ENCODE measurements around the gene HNRNPUL1. TPM values are rescaled to one million over a fixed set of nuclear protein-coding genes. Genes with fewer than 3 reads are reported as not detected.

The HNRNPUL1 gene
- total RNA-seq, 2 experiments from 2014 or later = 332 to 340 TPM

GRCh38 chr19:41238244-41238643 is 25.9 kb upstream of the HNRNPUL1 start:
- POLR2A ChIA-PET = no interaction called here
- no peaks in the 10 kb centered on the region for H3K9me3 Mint-ChIP-seq (ENCODE audit: insufficient read depth)
- no peak overlapping the region for H3K4me3 Mint-ChIP-seq
- ATAC-seq (no peak), DNase-seq (no peak)
- H3K36me3 Mint-ChIP-seq (ENCODE audit: low read depth) = no peaks in the 10 kb centered on the region
- no peaks in the 10 kb centered on the region for H3K4me1 Mint-ChIP-seq (ENCODE audit: low read depth)
- peaks cover 5% of the 10 kb centered on the region for H3K27me3 Mint-ChIP-seq (ENCODE audit: low read depth)
- H3K27ac Mint-ChIP-seq = no peak overlapping the region
- CTCF ChIA-PET = no interaction called here

GRCh38 chr19:41239363-41239762 is 24.8 kb upstream of the HNRNPUL1 start:
- POLR2A ChIA-PET = no interaction called here
- CTCF ChIA-PET = no interaction called here
- no peak overlapping the region for H3K27ac Mint-ChIP-seq
- ATAC-seq (no peak), DNase-seq (no peak)
- no peaks in the 10 kb centered on the region for H3K9me3 Mint-ChIP-seq (ENCODE audit: insufficient read depth)
- H3K27me3 Mint-ChIP-seq (ENCODE audit: low read depth) = peaks cover 5% of the 10 kb centered on the region
- no peak overlapping the region for H3K4me3 Mint-ChIP-seq
- no peaks in the 10 kb centered on the region for H3K36me3 Mint-ChIP-seq (ENCODE audit: low read depth)
- H3K4me1 Mint-ChIP-seq (ENCODE audit: low read depth) = no peaks in the 10 kb centered on the region

DNA sequence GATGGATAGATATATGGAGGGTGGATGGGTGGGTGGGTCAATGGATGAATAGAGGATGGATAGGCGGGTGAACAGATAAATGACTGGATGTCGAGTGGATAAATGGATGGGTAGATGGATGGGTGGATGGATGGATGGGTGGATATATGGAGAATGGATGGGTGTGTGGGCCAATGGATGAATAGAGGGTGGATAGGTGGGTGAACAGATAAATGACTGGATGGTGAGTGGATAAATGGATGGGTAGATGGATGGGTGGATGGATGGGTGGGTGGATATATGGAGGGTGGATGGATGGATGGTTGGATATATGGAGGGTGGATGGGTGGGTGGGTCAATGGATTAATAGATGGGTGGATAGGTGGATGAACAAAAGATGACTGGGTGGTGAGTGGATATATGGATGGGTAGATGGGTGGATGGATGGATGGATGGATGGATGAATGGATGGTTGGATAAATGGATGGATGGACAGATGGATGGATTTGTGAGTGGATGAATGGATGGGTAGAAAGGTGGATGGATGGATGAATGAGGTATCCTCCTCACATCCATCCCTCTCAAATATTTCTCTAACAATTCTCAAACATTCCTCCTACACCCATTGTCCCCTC is 24.1 kb upstream of the HNRNPUL1 start:
- no peak overlapping the region for H3K27ac Mint-ChIP-seq
- no peak overlapping the region for H3K4me3 Mint-ChIP-seq
- H3K27me3 Mint-ChIP-seq (ENCODE audit: low read depth) = peaks cover 5% of the 10 kb centered on the region
- H3K9me3 Mint-ChIP-seq (ENCODE audit: insufficient read depth) = no peaks in the 10 kb centered on the region
- ChIA-PET POLR2A (no interaction called here), CTCF (no interaction called here)
- no peaks in the 10 kb centered on the region for H3K4me1 Mint-ChIP-seq (ENCODE audit: low read depth)
- ATAC-seq (no peak), DNase-seq (no peak)
- H3K36me3 Mint-ChIP-seq (ENCODE audit: low read depth) = no peaks in the 10 kb centered on the region

GRCh38 chr19:41241859-41242258 is 22.3 kb upstream of the HNRNPUL1 start:
- ATAC-seq (no peak), DNase-seq (no peak)
- ChIA-PET POLR2A (no interaction called here), CTCF (no interaction called here)
- Mint-ChIP-seq H3K36me3 (ENCODE audit: low read depth) (no peaks in the 10 kb centered on the region), H3K27ac (no peak overlapping the region), H3K4me3 (no peak overlapping the region), H3K4me1 (ENCODE audit: low read depth) (no peaks in the 10 kb centered on the region), H3K9me3 (ENCODE audit: insufficient read depth) (no peaks in the 10 kb centered on the region), H3K27me3 (ENCODE audit: low read depth) (peaks cover 5% of the 10 kb centered on the region)

DNA sequence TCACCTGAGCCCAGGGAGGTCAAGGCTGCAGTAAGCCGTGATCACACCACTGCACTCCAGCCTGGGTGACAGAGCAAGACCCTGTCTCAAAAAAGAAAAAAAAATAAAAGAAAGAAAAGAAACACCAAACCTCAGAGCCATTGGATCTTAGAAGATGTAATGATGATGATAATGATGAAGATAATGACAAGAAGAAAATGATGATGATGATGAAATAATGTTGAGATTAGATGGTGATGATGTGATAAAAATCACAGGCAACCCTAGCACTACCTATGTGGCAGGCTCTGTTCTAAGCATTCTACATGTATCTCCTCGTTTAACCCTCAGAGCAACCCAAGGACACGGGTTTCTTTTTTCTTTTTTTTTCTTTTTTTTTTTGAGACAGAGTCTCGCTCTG is 20.1 kb upstream of the HNRNPUL1 start:
- POLR2A ChIA-PET = no interaction called here
- H3K27me3 Mint-ChIP-seq (ENCODE audit: low read depth) = peaks cover 5% of the 10 kb centered on the region
- ATAC-seq (no peak), DNase-seq (no peak)
- CTCF ChIA-PET = interaction anchor here (0.7 kb wide), 1 partner anchor 791 kb away, joined by 5 read pairs; no protein-coding TSS in a partner anchor
- H3K4me3 Mint-ChIP-seq = no peak overlapping the region
- no peaks in the 10 kb centered on the region for H3K36me3 Mint-ChIP-seq (ENCODE audit: low read depth)
- no peak overlapping the region for H3K27ac Mint-ChIP-seq
- no peaks in the 10 kb centered on the region for H3K9me3 Mint-ChIP-seq (ENCODE audit: insufficient read depth)
- H3K4me1 Mint-ChIP-seq (ENCODE audit: low read depth) = no peaks in the 10 kb centered on the region

DNA sequence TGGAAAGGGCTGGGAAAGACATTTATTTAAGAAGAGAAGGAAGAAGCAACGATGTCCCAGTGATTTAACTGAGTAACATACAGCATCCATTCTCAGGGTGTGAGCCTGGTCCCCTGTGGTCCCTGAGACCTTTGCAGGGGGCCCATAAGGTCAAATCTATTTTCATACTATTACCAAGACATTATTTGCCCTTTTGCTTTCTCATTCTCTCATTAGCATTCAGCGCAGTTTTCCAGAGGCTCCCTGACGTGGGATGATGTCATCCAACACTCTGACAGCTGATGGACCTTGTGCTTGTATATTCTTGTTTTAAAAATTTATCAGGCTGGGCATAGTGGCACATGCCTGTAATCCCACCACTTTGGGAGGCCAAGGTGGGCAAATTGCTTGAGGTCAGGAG is 18.3 kb upstream of the HNRNPUL1 start:
- H3K27me3 Mint-ChIP-seq (ENCODE audit: low read depth) = no peaks in the 10 kb centered on the region
- H3K4me3 Mint-ChIP-seq = no peak overlapping the region
- no peak for DNase-seq
- no peaks in the 10 kb centered on the region for H3K36me3 Mint-ChIP-seq (ENCODE audit: low read depth)
- no peaks in the 10 kb centered on the region for H3K4me1 Mint-ChIP-seq (ENCODE audit: low read depth)
- H3K9me3 Mint-ChIP-seq (ENCODE audit: insufficient read depth) = no peaks in the 10 kb centered on the region
- ChIA-PET CTCF (interaction anchor here (2.1 kb wide), 1 partner anchor 41 kb away, joined by 6 read pairs; no protein-coding TSS in a partner anchor), POLR2A (no interaction called here)
- H3K27ac Mint-ChIP-seq = no peak overlapping the region
- ATAC-seq = no peak

- Mint-ChIP-seq H3K27ac (no peak overlapping the region), H3K27me3 (ENCODE audit: low read depth) (peaks cover 4% of the 10 kb centered on the region), H3K4me3 (no peak overlapping the region), H3K36me3 (ENCODE audit: low read depth) (no peaks in the 10 kb centered on the region), H3K4me1 (ENCODE audit: low read depth) (no peaks in the 10 kb centered on the region), H3K9me3 (ENCODE audit: insufficient read depth) (no peaks in the 10 kb centered on the region)
- DNase-seq (no peak), ATAC-seq (no peak)
- CTCF ChIA-PET = interaction anchor here (0.7 to 1.5 kb wide), 3 partner anchors 13 to 60 kb away, joined by 3 to 11 read pairs (median 4); no protein-coding TSS in a partner anchor
- POLR2A ChIA-PET = no interaction called here
Observed at GRCh38 chr19:41248895-41249294, 15.3 kb upstream of the HNRNPUL1 start.

GRCh38 chr19:41249707-41250423 is 14.3 kb upstream of the HNRNPUL1 start:
- no peak overlapping the region for H3K4me3 Mint-ChIP-seq
- H3K27ac Mint-ChIP-seq = no peak overlapping the region
- no peaks in the 10 kb centered on the region for H3K4me1 Mint-ChIP-seq (ENCODE audit: low read depth)
- no peaks in the 10 kb centered on the region for H3K36me3 Mint-ChIP-seq (ENCODE audit: low read depth)
- ATAC-seq = no peak
- CTCF ChIA-PET = interaction anchor here (0.7 to 1.5 kb wide), 3 partner anchors 12 to 46 kb away, joined by 3 to 11 read pairs (median 3); no protein-coding TSS in a partner anchor
- POLR2A ChIA-PET = no interaction called here
- no peak for DNase-seq
- no peaks in the 10 kb centered on the region for H3K9me3 Mint-ChIP-seq (ENCODE audit: insufficient read depth)
- H3K27me3 Mint-ChIP-seq (ENCODE audit: low read depth) = peaks cover 4% of the 10 kb centered on the region

- no peaks in the 10 kb centered on the region for H3K9me3 Mint-ChIP-seq (ENCODE audit: insufficient read depth)
- no peak overlapping the region for H3K27ac Mint-ChIP-seq
- ChIA-PET POLR2A (no interaction called here), CTCF (no interaction called here)
- H3K4me3 Mint-ChIP-seq = no peak overlapping the region
- DNase-seq (no peak), ATAC-seq (no peak)
- H3K27me3 Mint-ChIP-seq (ENCODE audit: low read depth) = peaks cover 9% of the 10 kb centered on the region
- no peaks in the 10 kb centered on the region for H3K36me3 Mint-ChIP-seq (ENCODE audit: low read depth)
- H3K4me1 Mint-ChIP-seq (ENCODE audit: low read depth) = no peaks in the 10 kb centered on the region
Observed at GRCh38 chr19:41253660-41254059, 10.5 kb upstream of the HNRNPUL1 start.

- Mint-ChIP-seq H3K36me3 (ENCODE audit: low read depth) (no peaks in the 10 kb centered on the region), H3K4me1 (ENCODE audit: low read depth) (no peaks in the 10 kb centered on the region), H3K4me3 (no peak overlapping the region), H3K27me3 (ENCODE audit: low read depth) (peaks cover 11% of the 10 kb centered on the region), H3K27ac (no peak overlapping the region), H3K9me3 (ENCODE audit: insufficient read depth) (no peaks in the 10 kb centered on the region)
- ChIA-PET CTCF (no interaction called here), POLR2A (no interaction called here)
- DNase-seq = no peak
- ATAC-seq = no peak
Observed at GRCh38 chr19:41255171-41255570, 9.0 kb upstream of the HNRNPUL1 start.

GRCh38 chr19:41261474-41262190 is 2.5 kb upstream of the HNRNPUL1 start:
- H3K27ac Mint-ChIP-seq = peak overlapping the region; percentile 99
- ATAC-seq (no peak), DNase-seq (no peak)
- CTCF ChIA-PET = interaction anchor here (1.0 to 8.2 kb wide), 8 partner anchors 13 to 134 kb away, joined by 3 to 138 read pairs (median 4); no protein-coding TSS in a partner anchor
- peaks cover 29% of the 10 kb centered on the region for H3K4me1 Mint-ChIP-seq (ENCODE audit: low read depth)
- peaks cover 2% of the 10 kb centered on the region for H3K27me3 Mint-ChIP-seq (ENCODE audit: low read depth)
- H3K36me3 Mint-ChIP-seq (ENCODE audit: low read depth) = peaks cover 16% of the 10 kb centered on the region
- POLR2A ChIA-PET = interaction anchor here (0.6 to 6.9 kb wide), 5 partner anchors 47 to 563 kb away, joined by 3 to 105 read pairs (median 13); partner anchors contain the start of gene CCDC97
- peak overlapping the region; percentile 82 for H3K4me3 Mint-ChIP-seq
- H3K9me3 Mint-ChIP-seq (ENCODE audit: insufficient read depth) = no peaks in the 10 kb centered on the region

Data from activated CD8-positive, alpha-beta T cell treated with anti-CD3 and anti-CD28 coated beads, Interleukin-2, amount 10 ng/mL, durations not matched to agents 7 days and 5 days (primary cell).